ENCODE measurements around the gene TMBIM4.
"Not testable (repeated sequence)": the region's sequence is repeated elsewhere in the genome, so short reads cannot be mapped to it uniquely, and the experiment has no call there.

DNA sequence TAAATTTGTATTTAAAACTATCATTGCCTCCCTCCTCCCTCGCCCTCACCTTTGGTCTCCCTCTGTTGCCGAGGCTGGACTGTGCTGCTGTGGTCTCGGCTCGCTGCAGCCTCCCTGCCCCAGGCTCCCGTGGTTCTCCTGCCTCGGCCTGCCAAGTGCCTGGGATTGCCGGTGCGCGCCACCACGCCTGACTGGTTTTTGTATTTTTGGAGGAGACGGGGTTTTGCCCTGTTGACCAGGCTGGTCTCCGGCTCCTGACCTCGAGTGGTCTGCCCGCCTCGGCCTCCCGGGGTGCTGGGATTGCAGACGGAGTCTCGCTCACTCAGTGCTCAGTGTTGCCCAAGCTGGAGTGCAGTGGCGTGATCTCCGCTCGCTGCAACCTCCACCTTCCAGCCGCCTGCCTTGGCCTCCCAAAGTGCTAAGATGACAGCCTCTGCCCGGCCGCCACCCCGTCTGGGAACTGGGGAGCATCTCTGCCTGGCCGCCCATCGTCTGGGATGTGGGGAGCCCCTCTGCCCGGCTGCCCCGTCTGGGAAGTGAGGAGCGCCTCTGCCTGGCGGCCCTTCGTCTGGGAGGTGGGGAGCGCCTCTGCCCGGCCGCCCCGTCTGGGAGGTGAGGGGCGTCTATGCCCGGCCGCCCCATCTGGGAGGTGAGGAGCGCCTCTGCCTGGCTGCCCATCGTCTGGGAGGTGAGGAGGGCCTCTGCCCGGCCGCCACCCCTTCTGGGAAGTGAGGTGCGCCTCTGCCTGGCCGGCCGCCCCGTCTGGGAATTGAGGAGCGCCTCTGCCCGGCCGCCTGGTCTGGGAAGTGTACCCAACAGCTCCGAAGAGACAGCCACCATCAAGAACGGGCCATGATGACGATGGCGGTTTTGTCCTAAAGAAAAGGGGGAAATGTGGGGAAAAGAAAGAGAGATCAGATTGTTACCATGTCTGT, 4.9 kb upstream of the TMBIM4 start:
- TF ChIP-seq, protein P1, sequence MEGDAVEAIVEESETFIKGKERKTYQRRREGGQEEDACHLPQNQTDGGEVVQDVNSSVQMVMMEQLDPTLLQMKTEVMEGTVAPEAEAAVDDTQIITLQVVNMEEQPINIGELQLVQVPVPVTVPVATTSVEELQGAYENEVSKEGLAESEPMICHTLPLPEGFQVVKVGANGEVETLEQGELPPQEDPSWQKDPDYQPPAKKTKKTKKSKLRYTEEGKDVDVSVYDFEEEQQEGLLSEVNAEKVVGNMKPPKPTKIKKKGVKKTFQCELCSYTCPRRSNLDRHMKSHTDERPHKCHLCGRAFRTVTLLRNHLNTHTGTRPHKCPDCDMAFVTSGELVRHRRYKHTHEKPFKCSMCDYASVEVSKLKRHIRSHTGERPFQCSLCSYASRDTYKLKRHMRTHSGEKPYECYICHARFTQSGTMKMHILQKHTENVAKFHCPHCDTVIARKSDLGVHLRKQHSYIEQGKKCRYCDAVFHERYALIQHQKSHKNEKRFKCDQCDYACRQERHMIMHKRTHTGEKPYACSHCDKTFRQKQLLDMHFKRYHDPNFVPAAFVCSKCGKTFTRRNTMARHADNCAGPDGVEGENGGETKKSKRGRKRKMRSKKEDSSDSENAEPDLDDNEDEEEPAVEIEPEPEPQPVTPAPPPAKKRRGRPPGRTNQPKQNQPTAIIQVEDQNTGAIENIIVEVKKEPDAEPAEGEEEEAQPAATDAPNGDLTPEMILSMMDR (IDR thresholded peaks at IDR 0.05), result not testable (repeated sequence)
- not testable (repeated sequence) for TF ChIP-seq MEF2A (IDR thresholded peaks at IDR 0.05; ENCODE audit: borderline replicate concordance, low read depth); MXI1 (IDR thresholded peaks at IDR 0.05; ENCODE audit: low read depth, low read length); RAD21 (IDR thresholded peaks at IDR 0.05; ENCODE audit: low read length); TAF1 (IDR thresholded peaks at IDR 0.05; ENCODE audit: borderline replicate concordance, low read depth, low read length); POLR2AphosphoS5 (IDR thresholded peaks at IDR 0.05; ENCODE audit: low read depth, low read length)
- TF ChIP-seq, protein P2, sequence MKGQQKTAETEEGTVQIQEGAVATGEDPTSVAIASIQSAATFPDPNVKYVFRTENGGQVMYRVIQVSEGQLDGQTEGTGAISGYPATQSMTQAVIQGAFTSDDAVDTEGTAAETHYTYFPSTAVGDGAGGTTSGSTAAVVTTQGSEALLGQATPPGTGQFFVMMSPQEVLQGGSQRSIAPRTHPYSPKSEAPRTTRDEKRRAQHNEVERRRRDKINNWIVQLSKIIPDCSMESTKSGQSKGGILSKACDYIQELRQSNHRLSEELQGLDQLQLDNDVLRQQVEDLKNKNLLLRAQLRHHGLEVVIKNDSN (IDR thresholded peaks at IDR 0.05; ENCODE audit: borderline replicate concordance, low read depth), result not testable (repeated sequence)
- TF ChIP-seq, protein P3, sequence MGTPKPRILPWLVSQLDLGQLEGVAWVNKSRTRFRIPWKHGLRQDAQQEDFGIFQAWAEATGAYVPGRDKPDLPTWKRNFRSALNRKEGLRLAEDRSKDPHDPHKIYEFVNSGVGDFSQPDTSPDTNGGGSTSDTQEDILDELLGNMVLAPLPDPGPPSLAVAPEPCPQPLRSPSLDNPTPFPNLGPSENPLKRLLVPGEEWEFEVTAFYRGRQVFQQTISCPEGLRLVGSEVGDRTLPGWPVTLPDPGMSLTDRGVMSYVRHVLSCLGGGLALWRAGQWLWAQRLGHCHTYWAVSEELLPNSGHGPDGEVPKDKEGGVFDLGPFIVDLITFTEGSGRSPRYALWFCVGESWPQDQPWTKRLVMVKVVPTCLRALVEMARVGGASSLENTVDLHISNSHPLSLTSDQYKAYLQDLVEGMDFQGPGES (IDR thresholded peaks at IDR 0.05; ENCODE audit: low read depth, low read length), result not testable (repeated sequence)
- TF ChIP-seq, protein P4, sequence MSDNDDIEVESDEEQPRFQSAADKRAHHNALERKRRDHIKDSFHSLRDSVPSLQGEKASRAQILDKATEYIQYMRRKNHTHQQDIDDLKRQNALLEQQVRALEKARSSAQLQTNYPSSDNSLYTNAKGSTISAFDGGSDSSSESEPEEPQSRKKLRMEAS (IDR thresholded peaks at IDR 0.05; ENCODE audit: low read depth), result not testable (repeated sequence)
- TF ChIP-seq, protein P5, sequence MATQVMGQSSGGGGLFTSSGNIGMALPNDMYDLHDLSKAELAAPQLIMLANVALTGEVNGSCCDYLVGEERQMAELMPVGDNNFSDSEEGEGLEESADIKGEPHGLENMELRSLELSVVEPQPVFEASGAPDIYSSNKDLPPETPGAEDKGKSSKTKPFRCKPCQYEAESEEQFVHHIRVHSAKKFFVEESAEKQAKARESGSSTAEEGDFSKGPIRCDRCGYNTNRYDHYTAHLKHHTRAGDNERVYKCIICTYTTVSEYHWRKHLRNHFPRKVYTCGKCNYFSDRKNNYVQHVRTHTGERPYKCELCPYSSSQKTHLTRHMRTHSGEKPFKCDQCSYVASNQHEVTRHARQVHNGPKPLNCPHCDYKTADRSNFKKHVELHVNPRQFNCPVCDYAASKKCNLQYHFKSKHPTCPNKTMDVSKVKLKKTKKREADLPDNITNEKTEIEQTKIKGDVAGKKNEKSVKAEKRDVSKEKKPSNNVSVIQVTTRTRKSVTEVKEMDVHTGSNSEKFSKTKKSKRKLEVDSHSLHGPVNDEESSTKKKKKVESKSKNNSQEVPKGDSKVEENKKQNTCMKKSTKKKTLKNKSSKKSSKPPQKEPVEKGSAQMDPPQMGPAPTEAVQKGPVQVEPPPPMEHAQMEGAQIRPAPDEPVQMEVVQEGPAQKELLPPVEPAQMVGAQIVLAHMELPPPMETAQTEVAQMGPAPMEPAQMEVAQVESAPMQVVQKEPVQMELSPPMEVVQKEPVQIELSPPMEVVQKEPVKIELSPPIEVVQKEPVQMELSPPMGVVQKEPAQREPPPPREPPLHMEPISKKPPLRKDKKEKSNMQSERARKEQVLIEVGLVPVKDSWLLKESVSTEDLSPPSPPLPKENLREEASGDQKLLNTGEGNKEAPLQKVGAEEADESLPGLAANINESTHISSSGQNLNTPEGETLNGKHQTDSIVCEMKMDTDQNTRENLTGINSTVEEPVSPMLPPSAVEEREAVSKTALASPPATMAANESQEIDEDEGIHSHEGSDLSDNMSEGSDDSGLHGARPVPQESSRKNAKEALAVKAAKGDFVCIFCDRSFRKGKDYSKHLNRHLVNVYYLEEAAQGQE (IDR thresholded peaks at IDR 0.05; ENCODE audit: low read depth, low read length), result not testable (repeated sequence)
